GM12878 (cell line): ENCODE data around the gene CIDEC. TPM values are rescaled to one million over a fixed set of nuclear protein-coding genes. Genes with fewer than 3 reads are reported as not detected.
A peak's percentile ranks its signal among the peaks of the same experiment; 100 is the strongest.
"Not testable (repeated sequence)": the region's sequence is repeated elsewhere in the genome, so short reads cannot be mapped to it uniquely, and the experiment has no call there.

Experiments
- ATAC-seq: fragments of 200-7000 bp; cut with Tn5 transposase; 3 replicates; pipeline ENCODE4 v1.9.1; 2020; ENCODE audit warnings: mild to moderate bottlenecking, moderate library complexity
- BruUV-seq: library from RNA; stranded (reverse); fragments of 400-500 nt; replicated peaks from 2 replicates; lab custom pipeline; 2021; lab: Mats Ljungman, UMichigan
- CTCF ChIA-PET: fragments of 300-600 bp; sonication (Branson Sonifier 250); formaldehyde crosslinking; extraction: SDS; loops from one replicate; lab custom pipeline; 2021; ENCODE audit warnings: inconsistent platforms; lab: Yijun Ruan, JAX
- POLR2A ChIA-PET: fragments of 350-600 bp; formaldehyde crosslinking; extraction: SDS; loops from one replicate; lab custom pipeline; 2021; ENCODE audit warnings: inconsistent platforms; lab: Charles Lee
- RAD21 ChIA-PET: fragments of 300-600 bp; sonication (Branson Sonifier 250); formaldehyde crosslinking; loops from one replicate; lab custom pipeline; 2023; ENCODE audit warnings: antibody characterized with exemption; ENCODE audit not compliant: unreplicated experiment; lab: Charles Lee
- SMC1A ChIA-PET: fragments of 300-600 bp; sonication (Branson Sonifier 250); formaldehyde crosslinking; loops from one replicate; lab custom pipeline; 2023; ENCODE audit not compliant: unreplicated experiment, uncharacterized antibody; lab: Charles Lee
- DNase-seq: peaks from one replicate; pipeline ENCODE4 v3.0.0-alpha.2; 2011; ENCODE audit warnings: low read depth, low spot score
- FAIRE-seq: peaks from 3 replicates; lab custom pipeline; 2011; peaks lifted over from hg19 to GRCh38; lab: Jason Lieb, UNC
- H2AFZ ChIP-seq: 2 replicates; pipeline ENCODE4 v1.6.0; 2011; ENCODE audit warnings: low read depth, low read length, control low read depth; ENCODE audit not compliant: control insufficient read depth
- H3K27ac ChIP-seq: 2 replicates; pipeline ENCODE4 v1.5.1; 2011; ENCODE audit warnings: control low read depth; ENCODE audit not compliant: control insufficient read depth, insufficient read depth
- H3K27me3 ChIP-seq, 2 experiments: replicated peaks in 1 of 2; 2 replicates each; pipeline versions ENCODE4 v1.6.0 to v1.6.1; 2011; ENCODE audit warnings: low read length in 1 of 2; ENCODE audit not compliant: control insufficient read depth in 2 of 2, insufficient read depth in 2 of 2
- H3K36me3 ChIP-seq, 2 experiments: 2 replicates each; pipeline ENCODE4 v1.5.1; 2011; ENCODE audit warnings: low read length in 1 of 2; ENCODE audit not compliant: control insufficient read depth in 2 of 2, insufficient read depth in 2 of 2
- H3K4me1 ChIP-seq: 2 replicates; pipeline ENCODE4 v1.6.1; 2011; ENCODE audit warnings: mild to moderate bottlenecking, low read length, moderate library complexity, mixed read lengths; ENCODE audit not compliant: control insufficient read depth, insufficient read depth
- H3K4me2 ChIP-seq: 2 replicates; pipeline ENCODE4 v1.6.0; 2011; ENCODE audit warnings: control low read depth; ENCODE audit not compliant: control insufficient read depth, insufficient read depth
- H3K4me3 ChIP-seq: fragments of 200-600 bp; sonication (generic); 2 replicates; pipeline ENCODE4 v1.5.1; 2016
- H3K79me2 ChIP-seq: 2 replicates; pipeline ENCODE4 v1.6.0; 2011; ENCODE audit warnings: low read length; ENCODE audit not compliant: control insufficient read depth, insufficient read depth
- H3K9ac ChIP-seq: 2 replicates; pipeline ENCODE4 v1.8.0; 2011; ENCODE audit warnings: low read length, control low read depth, mixed read lengths; ENCODE audit not compliant: control insufficient read depth, insufficient read depth
- H3K9me3 ChIP-seq: replicated peaks from 3 replicates; pipeline ENCODE4 v1.5.1; 2011; ENCODE audit warnings: mild to moderate bottlenecking, low read length; ENCODE audit not compliant: control insufficient read depth, insufficient read depth
- H4K20me1 ChIP-seq: 2 replicates; pipeline ENCODE4 v1.6.0; 2011; ENCODE audit not compliant: control insufficient read depth, insufficient read depth
- BRCA1 ChIP-seq: IDR thresholded peaks from 2 replicates; pipeline ENCODE4 v1.6.1; 2011; ENCODE audit warnings: low read depth, low read length, improper control_type of control experiment
- CBX5 ChIP-seq: sonication (generic); IDR thresholded peaks from 2 replicates; pipeline ENCODE4 v1.6.1; 2016; ENCODE audit warnings: low read depth, moderate library complexity, mild to moderate bottlenecking, inconsistent platforms
- DPF2 ChIP-seq: fragments of 450-650 bp; IDR thresholded peaks from 2 replicates; pipeline ENCODE4 v1.6.1; 2017; ENCODE audit warnings: mild to moderate bottlenecking
- MTA2 ChIP-seq: fragments of 450-650 bp; IDR thresholded peaks from 2 replicates; pipeline ENCODE4 v1.6.1; 2016; ENCODE audit warnings: low read depth, mild to moderate bottlenecking, moderate library complexity
- NR2C1 ChIP-seq: fragments of 450-650 bp; IDR thresholded peaks from 2 replicates; pipeline ENCODE4 v1.6.1; 2017; ENCODE audit warnings: antibody characterized with exemption, mild to moderate bottlenecking, moderate library complexity
- RCOR1 ChIP-seq: conservative IDR thresholded peaks from 2 replicates; pipeline ENCODE4 v1.6.1; 2012; ENCODE audit warnings: low read depth, low read length, improper control_type of control experiment
- RFX5 ChIP-seq: IDR thresholded peaks from 2 replicates; pipeline ENCODE4 v1.6.1; 2011; ENCODE audit warnings: low read depth, low read length, improper control_type of control experiment
- RUNX3 ChIP-seq: IDR thresholded peaks from 2 replicates; pipeline ENCODE4 v1.6.1; 2012; ENCODE audit warnings: low read length, inconsistent platforms
- SMAD5 ChIP-seq: IDR thresholded peaks from 2 replicates; pipeline ENCODE4 v1.6.1; 2016; ENCODE audit warnings: antibody characterized with exemption, low read depth
- SMC3 ChIP-seq: IDR thresholded peaks from 2 replicates; pipeline ENCODE4 v1.6.1; 2011; ENCODE audit warnings: low read length, improper control_type of control experiment, borderline replicate concordance
- YBX1 ChIP-seq: fragments of 450-650 bp; IDR thresholded peaks from 2 replicates; pipeline ENCODE4 v1.6.1; 2016; ENCODE audit warnings: antibody characterized with exemption
- ZNF207 ChIP-seq: fragments of 450-650 bp; IDR thresholded peaks from 2 replicates; pipeline ENCODE4 v1.6.1; 2014; ENCODE audit warnings: antibody characterized with exemption, mild to moderate bottlenecking, borderline replicate concordance
- ZSCAN29 ChIP-seq: fragments of 450-650 bp; IDR thresholded peaks from 2 replicates; pipeline ENCODE4 v1.6.1; 2017; ENCODE audit warnings: mild to moderate bottlenecking, moderate library complexity
- WGBS: methylation state at CpG from one replicate; pipeline ENCODE4 v1.1.6; 2016; ENCODE audit warnings: low lambda C conversion rate; ENCODE audit not compliant: insufficient replicate concordance, insufficient coverage; ENCODE audit errors: missing lambda C conversion rate; 5-methylcytosine and 5-hydroxymethylcytosine counted together
- in situ Hi-C: fragments of 300-500 bp; cut with MboI; formaldehyde crosslinking; loops from 9 replicates; pipeline ENCODE4 v1.14.3; 2018; ENCODE audit warnings: mixed read lengths
- intact Hi-C: fragments of 100-400 bp; cut with micrococcal nuclease; formaldehyde crosslinking; loops from one replicate; pipeline ENCODE4 v1.14.2; 2022; ENCODE audit not compliant: unreplicated experiment
- polyA plus RNA-seq, 11 experiments: library from polyadenylated mRNA; depleted of rRNA in 4 of 11; unstranded in 6 of 11; stranded (reverse) in 5 of 11; fragments of >200 nt; fragmentation: Nextera tagmentation in 4 of 11; fragmentation: Illumina TruSeq in 1 of 11; extraction: Ambion mirVana in 4 of 11; extraction: Trizol in 1 of 11; gene quantifications; 1 replicate in 1 of 11; 2 replicates in 10 of 11; pipeline versions ENCODE4 v1.2.1 to v1.2.3, GENCODE V29; 2011 to 2016; ENCODE audit warnings: inconsistent platforms in 2 of 11, missing spikeins in 2 of 11, low read depth in 1 of 11
- total RNA-seq, 4 experiments: library from RNA; depleted of rRNA in 3 of 4; stranded (reverse); fragments of >200 nt in 3 of 4; fragmentation: Illumina TruSeq in 1 of 4; extraction: Trizol in 1 of 4; gene quantifications; 2 replicates each; pipeline versions ENCODE4 v1.2.1 to v1.2.3, GENCODE V29; 2013 to 2021
- TF ChIP-seq, protein P1 (sequence below): IDR thresholded peaks from 2 replicates; pipeline ENCODE4 v1.6.1; 2012; ENCODE audit warnings: low read length, inconsistent platforms

The CIDEC gene
- total and polyA plus RNA-seq, 10 of the 15 experiments (the other 5 are each of a cell fraction or from before 2014, with no cell fraction given), result 0.10 to 0.49 TPM; not detected in 8

DNA sequence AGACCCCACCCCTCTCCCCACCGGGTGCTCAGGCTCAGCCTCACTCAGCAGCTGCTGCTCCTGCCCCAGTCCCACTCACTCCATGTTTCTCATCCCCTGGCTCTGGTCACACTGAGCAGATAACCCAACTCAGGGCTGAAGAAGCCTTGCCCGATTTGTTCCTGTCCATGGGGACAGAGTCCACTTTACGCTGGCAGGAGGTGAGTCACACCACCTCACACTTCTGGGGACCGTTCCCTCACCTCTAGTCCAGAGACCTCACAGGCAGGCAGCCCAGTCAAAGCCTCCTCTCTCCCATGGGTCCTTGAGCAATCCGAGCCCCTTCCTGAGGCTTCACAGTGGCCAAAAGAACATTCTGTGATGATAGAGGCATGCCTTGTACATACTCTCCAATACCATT, 1.4 kb downstream of the CIDEC start (continued):
- TF ChIP-seq, protein P1, sequence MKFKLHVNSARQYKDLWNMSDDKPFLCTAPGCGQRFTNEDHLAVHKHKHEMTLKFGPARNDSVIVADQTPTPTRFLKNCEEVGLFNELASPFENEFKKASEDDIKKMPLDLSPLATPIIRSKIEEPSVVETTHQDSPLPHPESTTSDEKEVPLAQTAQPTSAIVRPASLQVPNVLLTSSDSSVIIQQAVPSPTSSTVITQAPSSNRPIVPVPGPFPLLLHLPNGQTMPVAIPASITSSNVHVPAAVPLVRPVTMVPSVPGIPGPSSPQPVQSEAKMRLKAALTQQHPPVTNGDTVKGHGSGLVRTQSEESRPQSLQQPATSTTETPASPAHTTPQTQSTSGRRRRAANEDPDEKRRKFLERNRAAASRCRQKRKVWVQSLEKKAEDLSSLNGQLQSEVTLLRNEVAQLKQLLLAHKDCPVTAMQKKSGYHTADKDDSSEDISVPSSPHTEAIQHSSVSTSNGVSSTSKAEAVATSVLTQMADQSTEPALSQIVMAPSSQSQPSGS, result no peak
- TF ChIP-seq DPF2 (no peak), SMC3 (no peak), CBX5 (no peak)
- TF ChIP-seq, all 136 proteins: peak for 0

DNA sequence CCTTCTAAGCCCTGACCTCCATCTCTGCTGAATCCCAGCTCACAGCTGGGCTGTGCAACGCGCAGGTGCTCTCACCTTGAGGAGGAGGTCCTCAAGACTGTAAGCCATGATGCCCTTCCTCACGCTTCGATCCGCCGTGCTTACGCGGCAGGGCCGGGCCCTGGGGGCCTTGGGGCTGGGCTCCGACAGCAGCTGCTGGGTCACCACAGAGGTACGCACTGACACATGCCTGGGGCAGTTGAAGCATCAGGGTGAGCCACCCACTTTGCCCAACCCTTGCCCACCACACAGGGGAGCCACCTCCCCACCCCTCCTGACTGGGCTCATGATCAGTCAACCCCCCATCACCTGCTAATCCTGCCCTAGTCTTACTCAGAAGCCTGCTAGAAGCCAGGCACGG, 3.1 kb downstream of the CIDEC start:
- 84% methylated on average over 11 of the region's 12 CpGs for WGBS
- intact Hi-C loops (no loop called here), in situ Hi-C loops (no loop called here)
- ChIA-PET POLR2A (interaction anchor here (1.8 kb wide), 1 partner anchor 14 kb away, joined by 4 read pairs; the partner anchor contains the start of gene JAGN1), RAD21 (no interaction called here), CTCF (no interaction called here)
- Histone ChIP-seq H3K27ac (no peak overlapping the region), H3K79me2 (no peaks in the 10 kb centered on the region), H3K4me3 (no peak overlapping the region), H3K4me1 (peaks cover 5% of the 10 kb centered on the region), H3K9me3 (no peaks in the 10 kb centered on the region), H3K36me3 (no peaks in the 10 kb centered on the region), H3K4me2 (no peak overlapping the region), H3K9ac (no peak overlapping the region), H4K20me1 (no peaks in the 10 kb centered on the region), H3K27me3 (no peaks in the 10 kb centered on the region), H2AFZ (no peak overlapping the region)
- ATAC-seq (peak; percentile 37; the same call in 2 of the 3 replicates), FAIRE-seq (no peak), DNase-seq (no peak)
- no TSS peak for BruUV-seq
- TF ChIP-seq RUNX3 (no peak), SMAD5 (no peak), YBX1 (no peak), ZSCAN29 (no peak), MTA2 (no peak), NR2C1 (no peak), RFX5 (no peak), ZNF207 (no peak), DPF2 (no peak), BRCA1 (no peak), RCOR1 (no peak)
- TF ChIP-seq, all 136 proteins: peak for 0
- SMC1A ChIA-PET, result no interaction called here

DNA sequence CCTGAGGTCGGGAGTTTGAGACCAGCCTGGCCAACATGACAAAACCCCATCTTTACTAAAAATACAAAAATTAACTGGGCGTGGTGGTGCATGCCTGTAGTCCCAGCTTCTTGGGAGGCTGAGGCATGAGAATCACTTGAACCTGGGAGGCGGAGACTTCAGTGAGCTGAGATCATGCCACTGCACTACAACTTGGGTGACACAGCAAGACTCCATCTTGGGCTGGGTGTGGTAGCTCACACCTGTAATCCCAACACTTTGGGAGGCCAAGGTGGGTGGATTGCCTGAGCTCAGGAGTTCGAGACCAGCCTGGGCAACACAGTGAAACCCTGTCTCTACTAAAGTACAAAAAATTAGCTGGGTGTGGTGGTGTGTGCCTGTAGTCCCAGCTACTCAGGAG, 3.8 kb downstream of the CIDEC start:
- CTCF ChIA-PET, result interaction anchor here (0.6 kb wide), 1 partner anchor 54 kb away, joined by 3 read pairs; no protein-coding TSS in a partner anchor
- 36% methylated on average over 4 of the region's 4 CpGs for WGBS
- BruUV-seq, H3K4me1 ChIP-seq, DNase-seq, intact Hi-C loops, H3K4me2 ChIP-seq, ATAC-seq, H4K20me1 ChIP-seq, H3K9ac ChIP-seq, in situ Hi-C loops, RAD21 ChIA-PET, H2AFZ ChIP-seq, H3K4me3 ChIP-seq, H3K9me3 ChIP-seq, FAIRE-seq, H3K79me2 ChIP-seq, H3K27ac ChIP-seq, H3K27me3 ChIP-seq, H3K36me3 ChIP-seq, SMC1A ChIA-PET: not testable (repeated sequence)
- POLR2A ChIA-PET, result interaction anchor here (0.5 to 1.8 kb wide), 3 partner anchors 14 to 153 kb away, joined by 3 to 4 read pairs (median 3); partner anchors contain the start of gene JAGN1
